ENCODE results near the gene SLC9A4. TPM values are rescaled to one million over a fixed set of nuclear protein-coding genes. Genes with fewer than 3 reads are reported as not detected.

Gene SLC9A4
- total and polyA plus RNA-seq, 9 of the 15 experiments (the other 6 are each of a cell fraction or from before 2014, with no cell fraction given), result 0.04 to 0.15 (median 0.04) TPM; not detected in 5

DNA sequence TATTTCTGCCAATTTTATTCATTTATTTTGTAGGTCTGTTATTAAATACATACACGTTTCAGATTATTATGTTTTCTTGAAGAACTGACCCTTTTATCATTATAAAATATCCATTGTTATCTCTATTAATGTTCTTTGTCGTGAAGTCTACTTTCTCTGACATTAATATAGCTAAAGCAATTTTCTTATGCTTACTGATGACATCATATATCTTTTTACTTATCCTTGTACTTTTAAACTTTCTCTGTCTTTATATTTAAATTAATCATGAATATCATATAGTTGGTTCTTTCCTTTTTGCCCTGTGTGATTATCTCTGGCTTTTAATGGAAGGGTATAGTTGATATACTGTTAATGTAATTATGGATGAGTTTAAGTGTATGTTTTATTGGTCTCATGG is 109.8 kb downstream of the SLC9A4 start:
- H3K9me1 ChIP-seq (ENCODE audit: control insufficient read depth, insufficient read depth, low read length), result no peaks in the 10 kb centered on the region
- TF ChIP-seq ZNF75A (CRISPR knock-in tag; IDR thresholded peaks at IDR 0.05) (no peak), ZNF121 (CRISPR knock-in tag; conservative IDR thresholded peaks at IDR 0.05) (no peak), HDAC2 (IDR thresholded peaks at IDR 0.05) (no peak)
- TF ChIP-seq, protein P1, sequence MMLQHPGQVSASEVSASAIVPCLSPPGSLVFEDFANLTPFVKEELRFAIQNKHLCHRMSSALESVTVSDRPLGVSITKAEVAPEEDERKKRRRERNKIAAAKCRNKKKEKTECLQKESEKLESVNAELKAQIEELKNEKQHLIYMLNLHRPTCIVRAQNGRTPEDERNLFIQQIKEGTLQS (IDR thresholded peaks at IDR 0.05), result peak; percentile 31; the same call in 1 of the 2 replicates
- TF ChIP-seq, protein P1 (CRISPR knock-in tag; conservative IDR thresholded peaks at IDR 0.05), result no peak
- POLR2A ChIA-PET, result no interaction called here
- no peaks in the 10 kb centered on the region for H3K4me1 ChIP-seq (replicated peaks in 1 of 2; ENCODE audit: control insufficient read depth in 2 of 2, insufficient read depth in 2 of 2, low read length in 2 of 2)
- no peaks in the 10 kb centered on the region for H4K20me1 ChIP-seq (replicated peaks; ENCODE audit: control insufficient read depth, insufficient read depth, low read length)
- WGBS (ENCODE audit: insufficient coverage, low coverage, missing lambda C conversion rate), result 0% methylated on average over 2 of the region's 2 CpGs
- H3K4me2 ChIP-seq (ENCODE audit: insufficient read depth, low read length), result no peak overlapping the region
- intact Hi-C loops (cut with micrococcal nuclease) (no loop called here), in situ Hi-C loops (cut with MboI) (no loop called here)
- no peak overlapping the region for H3K27ac ChIP-seq (ENCODE audit: extremely low read depth, low read depth, low read length)
- H3K9ac ChIP-seq (ENCODE audit: insufficient read depth in 1 of 2, low read depth in 2 of 2, low read length in 2 of 2), result no peak overlapping the region
- DNase-seq (ENCODE audit: extremely low read depth in 1 of 4, low spot score in 3 of 4) (no peak), ATAC-seq (no peak), FAIRE-seq (no peak)
- H3K36me3 ChIP-seq (ENCODE audit: control insufficient read depth, insufficient read depth, low read length), result no peaks in the 10 kb centered on the region
- H3K4me3 ChIP-seq, result no peak overlapping the region
- no TSS peak for BruUV-seq (replicated peaks)
- no peaks in the 10 kb centered on the region; a peak in 2 of 5 replicates for H3K27me3 ChIP-seq (ENCODE audit: control insufficient read depth in 2 of 2, insufficient read depth in 2 of 2, low read length in 2 of 2)
- no peaks in the 10 kb centered on the region for H3K9me3 ChIP-seq (replicated peaks; ENCODE audit: control insufficient read depth, insufficient read depth, low read depth, low read length)
- no peaks in the 10 kb centered on the region for H3K79me2 ChIP-seq (ENCODE audit: control insufficient read depth, insufficient read depth, low read length)
- no peak overlapping the region for H2AFZ ChIP-seq (ENCODE audit: low read depth, low read length)
- CTCF ChIA-PET (ENCODE audit: low intra/inter-chr PET ratio), result no interaction called here

Small RNAs within 50 kb of the gene (microRNA-seq; reads per million reads assigned to microRNA genes)
- gene MIR4772 (ENCODE audit: borderline microRNAs expressed), result 4.0 reads per million, percentile 42 among the genes with 10 or more reads in this experiment

Small RNAs within 50 kb of the gene (small RNA-seq; reads per million reads assigned to genes)
- gene MIR4772, result 14.5 reads per million, percentile 96 among the genes with 10 or more reads in this experiment

Other genes starting within 250 kb of the SLC9A4 start
- 0.45 and 0.59 TPM in 2 replicates for gene IL1RL1, start 161.7 kb upstream of the SLC9A4 start, total RNA-seq (2014; rRNA removed)
- gene IL1RL1, start 161.7 kb upstream of the SLC9A4 start, total RNA-seq (2014; rRNA removed; fragmentation: Illumina TruSeq; extraction: Trizol), result 0.73 and 1.0 TPM in 2 replicates
- 2.6 and 3.3 TPM in 2 replicates for gene IL1RL1, start 161.7 kb upstream of the SLC9A4 start, total RNA-seq (2015; rRNA removed; fragmentation: Illumina TruSeq; extraction: Trizol)
- 0.44 and 1.0 TPM in 2 replicates for gene IL1RL1, start 161.7 kb upstream of the SLC9A4 start, total RNA-seq (2021)
- 0.05 and 0.06 TPM in 2 replicates for gene IL1RL1, start 161.7 kb upstream of the SLC9A4 start, polyA plus RNA-seq (2011; rRNA removed)
- 0.72 and 1.2 TPM in 2 replicates for gene IL1RL1, start 161.7 kb upstream of the SLC9A4 start, polyA plus RNA-seq (2014; fragmentation: Illumina TruSeq; extraction: Trizol)
- gene IL1RL1, start 161.7 kb upstream of the SLC9A4 start, polyA plus RNA-seq (2014; fragmentation: Nextera tagmentation; extraction: Ambion mirVana), result under 1 TPM; 0.42 to 0.59 TPM
- gene IL1RL1, start 161.7 kb upstream of the SLC9A4 start, polyA plus RNA-seq (2014; rRNA removed), result 0.66 and 0.81 TPM in 2 replicates
- 1.6 and 3.3 TPM in 2 replicates for gene IL18R1, start 117.4 kb upstream of the SLC9A4 start, total RNA-seq (2014; rRNA removed)
- gene IL18R1, start 117.4 kb upstream of the SLC9A4 start, total RNA-seq (2014; rRNA removed; fragmentation: Illumina TruSeq; extraction: Trizol), result 4.8 TPM in 2 replicates
- 8.8 and 10.0 TPM in 2 replicates for gene IL18R1, start 117.4 kb upstream of the SLC9A4 start, total RNA-seq (2015; rRNA removed; fragmentation: Illumina TruSeq; extraction: Trizol)
- gene IL18R1, start 117.4 kb upstream of the SLC9A4 start, total RNA-seq (2021), result 2.5 and 4.5 TPM in 2 replicates
- 1.1 and 1.9 TPM in 2 replicates for gene IL18R1, start 117.4 kb upstream of the SLC9A4 start, polyA plus RNA-seq (2011; rRNA removed)
- 2.8 and 3.5 TPM in 2 replicates for gene IL18R1, start 117.4 kb upstream of the SLC9A4 start, polyA plus RNA-seq (2014; fragmentation: Illumina TruSeq; extraction: Trizol)
- gene IL18R1, start 117.4 kb upstream of the SLC9A4 start, polyA plus RNA-seq (2014; fragmentation: Nextera tagmentation; extraction: Ambion mirVana), result under 1 TPM; 0.55 to 0.81 TPM
- gene IL18R1, start 117.4 kb upstream of the SLC9A4 start, polyA plus RNA-seq (2014; rRNA removed), result 2.9 and 3.7 TPM in 2 replicates
- 4.9 and 5.2 TPM in 2 replicates for gene IL18RAP, start 50.1 kb upstream of the SLC9A4 start, total RNA-seq (2014; rRNA removed)
- gene IL18RAP, start 50.1 kb upstream of the SLC9A4 start, total RNA-seq (2014; rRNA removed; fragmentation: Illumina TruSeq; extraction: Trizol), result 6.5 and 7.8 TPM in 2 replicates
- 18.6 and 20.5 TPM in 2 replicates for gene IL18RAP, start 50.1 kb upstream of the SLC9A4 start, total RNA-seq (2015; rRNA removed; fragmentation: Illumina TruSeq; extraction: Trizol)
- 4.4 and 5.2 TPM in 2 replicates for gene IL18RAP, start 50.1 kb upstream of the SLC9A4 start, total RNA-seq (2021)
- gene IL18RAP, start 50.1 kb upstream of the SLC9A4 start, polyA plus RNA-seq (2011; rRNA removed), result 0.54 and 1.1 TPM in 2 replicates
- gene IL18RAP, start 50.1 kb upstream of the SLC9A4 start, polyA plus RNA-seq (2014; fragmentation: Illumina TruSeq; extraction: Trizol), result 7.5 and 9.1 TPM in 2 replicates
- 1 to 10 TPM; 4.9 to 8.3 TPM for gene IL18RAP, start 50.1 kb upstream of the SLC9A4 start, polyA plus RNA-seq (2014; fragmentation: Nextera tagmentation; extraction: Ambion mirVana)
- gene IL18RAP, start 50.1 kb upstream of the SLC9A4 start, polyA plus RNA-seq (2014; rRNA removed), result 5.8 and 7.0 TPM in 2 replicates
- gene SLC9A2, start 146.3 kb downstream of the SLC9A4 start, total RNA-seq (2014; rRNA removed), result 1.6 and 2.5 TPM in 2 replicates
- 2.7 and 2.8 TPM in 2 replicates for gene SLC9A2, start 146.3 kb downstream of the SLC9A4 start, total RNA-seq (2014; rRNA removed; fragmentation: Illumina TruSeq; extraction: Trizol)
- gene SLC9A2, start 146.3 kb downstream of the SLC9A4 start, total RNA-seq (2015; rRNA removed; fragmentation: Illumina TruSeq; extraction: Trizol), result 3.3 and 3.8 TPM in 2 replicates
- gene SLC9A2, start 146.3 kb downstream of the SLC9A4 start, total RNA-seq (2021), result 1.4 and 1.6 TPM in 2 replicates
- 1.3 and 2.3 TPM in 2 replicates for gene SLC9A2, start 146.3 kb downstream of the SLC9A4 start, polyA plus RNA-seq (2011; rRNA removed)
- gene SLC9A2, start 146.3 kb downstream of the SLC9A4 start, polyA plus RNA-seq (2014; fragmentation: Illumina TruSeq; extraction: Trizol), result 0.91 and 1.6 TPM in 2 replicates
- gene SLC9A2, start 146.3 kb downstream of the SLC9A4 start, polyA plus RNA-seq (2014; fragmentation: Nextera tagmentation; extraction: Ambion mirVana), result under 1 TPM; 0.45 to 0.57 TPM
- gene SLC9A2, start 146.3 kb downstream of the SLC9A4 start, polyA plus RNA-seq (2014; rRNA removed), result 0.97 and 1.9 TPM in 2 replicates

Measured in K562 (cell line).